ENCODE data around the gene ST3GAL3. TPM values are rescaled to one million over a fixed set of nuclear protein-coding genes. Genes with fewer than 3 reads are reported as not detected.
A peak's percentile ranks its signal among the peaks of the same experiment; 100 is the strongest.

ST3GAL3 gene, protein sequence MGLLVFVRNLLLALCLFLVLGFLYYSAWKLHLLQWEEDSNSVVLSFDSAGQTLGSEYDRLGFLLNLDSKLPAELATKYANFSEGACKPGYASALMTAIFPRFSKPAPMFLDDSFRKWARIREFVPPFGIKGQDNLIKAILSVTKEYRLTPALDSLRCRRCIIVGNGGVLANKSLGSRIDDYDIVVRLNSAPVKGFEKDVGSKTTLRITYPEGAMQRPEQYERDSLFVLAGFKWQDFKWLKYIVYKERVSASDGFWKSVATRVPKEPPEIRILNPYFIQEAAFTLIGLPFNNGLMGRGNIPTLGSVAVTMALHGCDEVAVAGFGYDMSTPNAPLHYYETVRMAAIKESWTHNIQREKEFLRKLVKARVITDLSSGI
- 10 to 100 TPM in 1 of 2 donors, 1 to 10 TPM in 1; 7.1 to 10.7 TPM for total RNA-seq
- long read RNA-seq, partial matches to known transcripts, result 0 of 1 reads
- long read RNA-seq, other reads (novel, unspliced or antisense), result 1 of 1 reads

DNA sequence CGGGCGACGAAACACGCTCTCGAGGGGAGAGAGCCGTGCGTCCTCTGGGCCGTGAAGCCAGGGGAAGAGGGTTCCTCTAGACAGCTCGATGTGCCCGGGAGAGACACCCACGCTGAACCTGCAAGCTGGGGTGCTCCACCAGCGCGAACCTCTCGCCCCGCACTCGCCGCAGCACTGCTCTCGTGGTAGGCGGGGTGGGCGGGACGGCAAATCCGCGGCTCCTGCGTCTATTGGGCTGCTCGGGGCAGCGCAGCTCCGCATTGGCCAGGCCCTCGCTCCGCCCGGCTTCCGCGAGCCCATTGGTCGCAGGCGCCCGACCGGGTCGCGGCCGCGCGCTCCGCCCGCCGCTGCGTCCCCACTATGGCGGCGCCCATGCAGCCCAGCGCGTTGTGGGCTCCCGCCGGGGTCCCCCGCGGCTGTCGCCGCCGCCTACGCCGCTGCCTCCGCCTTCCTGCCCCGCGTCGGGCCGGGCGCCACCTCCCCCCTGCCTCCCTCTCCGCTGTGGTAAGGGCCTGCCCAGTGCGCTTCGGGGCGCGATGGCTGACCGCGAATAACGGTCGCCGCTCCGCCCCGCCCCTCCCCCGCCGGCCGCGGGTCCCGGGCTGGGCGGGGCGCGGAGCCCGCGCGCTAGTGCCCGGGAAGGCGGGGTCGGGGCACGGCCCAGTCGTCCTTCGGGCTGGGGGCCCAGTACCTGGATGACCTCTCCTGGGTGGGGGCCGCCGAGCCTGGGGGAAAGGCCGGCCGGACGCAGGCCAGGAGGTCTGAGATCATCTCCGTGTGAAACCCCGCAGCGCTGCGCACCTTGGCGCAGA is at the start of gene ST3GAL3:
Gene ST3GAL3 (plus strand): TSS at position 347 of the 812 bp plus-strand sequence. CDS start 28,727 bp downstream, outside the sequence.
- intact Hi-C loops (cut with DNase I, micrococcal nuclease), result no loop called here
- DNase-seq (peak; percentile 93 to 95), ATAC-seq (peak; percentile 94)

DNA sequence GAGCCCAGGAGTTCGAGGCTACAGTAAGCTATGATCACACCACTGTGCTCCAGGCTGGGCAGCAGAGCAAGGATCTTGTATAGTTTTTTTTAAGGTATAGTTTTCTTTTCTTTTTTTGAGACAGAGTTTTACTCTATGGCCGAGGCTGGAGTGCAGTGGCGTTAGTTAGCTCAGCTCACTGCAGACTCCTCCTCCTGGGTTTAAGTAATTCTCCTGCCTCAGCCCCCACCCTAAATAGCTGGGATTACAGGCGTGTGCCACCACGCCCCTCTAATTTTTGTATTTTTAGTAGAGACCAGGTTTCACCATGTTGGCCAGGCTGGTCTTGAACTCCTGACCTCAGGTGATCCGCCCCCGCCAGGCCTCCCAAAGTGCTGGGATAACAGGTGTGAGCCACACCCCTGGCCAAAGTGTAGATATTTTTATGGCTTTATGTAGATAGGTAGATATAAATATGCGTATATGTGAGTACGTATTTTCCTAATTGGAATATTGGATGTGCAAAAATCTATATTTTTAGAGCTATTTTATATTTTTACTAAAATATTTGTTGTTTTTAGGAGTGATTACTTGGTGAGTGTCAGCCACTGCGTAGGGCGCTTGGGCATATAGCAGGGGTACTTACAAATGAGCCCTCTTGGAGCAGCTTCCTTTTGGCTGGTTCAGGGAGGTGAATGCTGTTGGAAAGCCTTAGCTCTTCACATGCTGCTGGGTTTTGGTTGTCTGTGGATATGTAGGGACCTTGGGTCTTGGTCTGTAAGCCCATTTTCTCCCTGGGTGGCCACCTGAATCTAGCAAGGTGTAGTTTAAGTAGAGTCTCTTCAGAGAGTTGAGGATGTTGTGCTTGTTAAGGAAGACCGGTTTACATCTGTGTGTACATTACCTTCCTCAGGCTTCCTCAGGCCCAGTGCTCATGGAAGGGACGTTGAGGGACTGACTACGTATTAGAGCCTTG is 47.8 kb upstream of the ST3GAL3 start:
- intact Hi-C loops (cut with DNase I, micrococcal nuclease), result loop anchor here in 1 of 2 donors (10.0 kb wide), 1 partner anchor 135 kb away; no protein-coding TSS in a partner anchor
- ATAC-seq (peak; percentile 86), DNase-seq (peak in 1 of 2 donors; percentile 35)

DNA sequence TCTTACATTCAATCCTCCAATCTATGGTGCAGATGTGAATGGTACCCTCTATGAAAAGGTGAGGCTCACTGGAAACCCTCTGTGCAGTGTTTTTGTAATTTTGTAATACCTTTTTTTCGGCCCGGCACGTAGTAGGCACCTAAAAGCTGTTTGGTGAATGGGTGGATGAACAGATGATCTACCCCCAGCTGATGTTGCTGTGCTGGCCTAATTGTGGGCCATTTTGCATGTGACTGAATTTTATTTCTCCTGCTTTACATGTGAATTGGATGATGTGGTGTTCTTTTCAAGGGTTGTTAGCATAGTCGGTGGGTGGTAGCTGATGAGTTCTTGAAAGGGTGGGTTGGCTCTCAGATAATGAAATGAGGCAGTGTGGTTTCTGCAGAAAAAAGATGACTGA is 47.0 kb upstream of the ST3GAL3 start:
- intact Hi-C loops (cut with DNase I, micrococcal nuclease), result no loop called here
- no peak for ATAC-seq
- DNase-seq, result no peak

DNA sequence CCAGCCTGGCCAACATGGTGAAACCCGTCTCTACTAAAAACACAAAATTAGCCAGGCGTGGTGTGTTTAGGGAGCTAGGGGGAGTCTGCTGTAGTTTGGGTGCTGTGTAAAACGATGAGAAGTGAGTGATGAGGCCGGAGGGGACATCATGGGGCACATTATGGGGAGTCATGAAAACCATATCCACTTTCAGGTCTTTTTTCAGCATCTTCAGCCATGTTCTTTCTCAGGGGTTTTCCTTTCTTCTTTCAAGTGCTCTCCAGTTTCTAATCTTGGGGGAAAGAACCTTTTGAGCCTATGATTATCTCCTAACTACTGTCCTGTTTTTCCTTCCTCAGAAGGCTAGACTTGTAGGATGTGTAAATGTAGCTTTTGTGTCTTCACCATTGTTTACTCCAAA is 43.0 kb upstream of the ST3GAL3 start:
- intact Hi-C loops (cut with DNase I, micrococcal nuclease), result no loop called here
- no peak for ATAC-seq
- no peak for DNase-seq

DNA sequence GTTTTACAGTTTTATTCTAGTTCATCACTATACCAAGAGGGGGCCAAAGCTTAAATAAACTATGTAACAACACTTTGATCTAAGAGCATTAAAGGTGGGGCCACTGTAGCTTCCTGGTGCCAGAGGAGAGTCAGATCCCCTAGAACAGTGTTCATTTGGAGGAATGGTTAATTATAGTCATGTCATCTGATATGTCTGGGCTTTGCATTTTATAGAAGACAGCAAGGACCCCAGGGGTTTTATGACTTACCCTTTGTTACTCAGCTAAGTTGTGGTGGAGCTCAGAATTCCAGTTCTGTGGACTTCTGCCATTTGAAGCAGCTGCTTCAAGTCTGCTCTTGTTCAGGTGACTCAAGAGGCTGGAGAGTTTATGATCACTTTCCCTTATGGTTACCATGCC is 40.7 kb upstream of the ST3GAL3 start:
- intact Hi-C loops (cut with DNase I, micrococcal nuclease), result no loop called here
- no peak for DNase-seq
- peak; percentile 68 for ATAC-seq

DNA sequence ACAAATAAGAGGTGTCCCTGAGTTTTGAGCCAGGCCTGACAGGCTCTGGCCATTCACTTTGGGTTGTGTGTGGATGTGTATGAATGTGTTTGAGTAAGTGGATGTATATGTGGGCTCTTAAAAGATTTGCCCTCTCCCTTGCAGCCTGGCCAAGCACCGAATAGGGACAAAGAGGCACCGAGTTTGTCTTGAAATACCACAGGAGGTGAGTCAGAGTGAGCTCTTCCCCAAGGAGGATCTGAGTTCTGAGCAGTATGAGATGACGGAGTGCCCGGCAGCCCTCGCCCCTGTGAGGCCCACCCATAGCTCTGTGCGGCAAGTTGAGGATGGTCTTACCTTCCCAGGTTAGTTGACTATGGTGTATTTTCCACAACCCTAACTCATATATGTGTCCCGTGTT is 38.4 kb upstream of the ST3GAL3 start:
- intact Hi-C loops (cut with DNase I, micrococcal nuclease), result no loop called here
- no peak for DNase-seq
- no peak for ATAC-seq

DNA sequence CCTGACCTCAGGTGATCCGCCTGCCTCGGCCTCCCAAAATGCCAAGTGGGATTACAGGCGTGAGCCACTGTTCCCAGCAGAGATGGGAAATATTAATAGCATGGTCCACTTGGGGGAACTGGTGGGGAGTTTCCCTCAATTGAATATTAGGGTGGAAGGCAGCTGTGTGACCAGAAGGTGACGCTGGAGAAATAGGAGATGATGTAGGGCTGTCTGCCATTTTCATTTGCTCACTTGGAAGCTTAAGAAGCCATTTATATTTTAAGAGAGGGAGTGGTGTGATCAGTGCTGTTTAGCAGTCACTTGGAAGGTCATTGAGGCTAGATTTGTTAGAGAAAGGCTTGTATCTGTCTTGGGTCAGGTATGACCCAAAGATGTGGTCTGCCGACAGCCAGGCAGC is 37.5 kb upstream of the ST3GAL3 start:
- ATAC-seq (no peak), DNase-seq (no peak)
- intact Hi-C loops (cut with DNase I, micrococcal nuclease), result no loop called here

DNA sequence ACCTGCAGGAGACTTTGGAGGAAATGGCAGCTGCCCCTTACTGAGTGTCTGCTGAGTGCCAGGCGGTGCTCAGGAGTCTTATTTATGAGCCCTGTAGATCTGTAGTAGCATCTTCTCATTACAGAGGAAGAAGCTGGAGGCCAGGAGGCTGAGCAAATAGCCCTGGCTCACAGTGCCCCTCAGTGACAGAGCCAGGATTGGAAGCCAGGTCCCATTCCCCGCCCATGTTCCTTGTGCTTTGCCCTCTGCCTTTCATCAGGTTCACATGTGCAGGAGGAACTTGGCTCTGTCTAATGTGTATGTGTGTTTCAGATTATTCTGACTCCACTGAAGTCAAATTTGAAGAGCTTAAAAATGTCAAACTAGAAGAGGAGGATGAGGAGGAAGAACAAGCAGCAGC is 36.1 kb upstream of the ST3GAL3 start:
- no peak for DNase-seq
- ATAC-seq, result peak; percentile 17

DNA sequence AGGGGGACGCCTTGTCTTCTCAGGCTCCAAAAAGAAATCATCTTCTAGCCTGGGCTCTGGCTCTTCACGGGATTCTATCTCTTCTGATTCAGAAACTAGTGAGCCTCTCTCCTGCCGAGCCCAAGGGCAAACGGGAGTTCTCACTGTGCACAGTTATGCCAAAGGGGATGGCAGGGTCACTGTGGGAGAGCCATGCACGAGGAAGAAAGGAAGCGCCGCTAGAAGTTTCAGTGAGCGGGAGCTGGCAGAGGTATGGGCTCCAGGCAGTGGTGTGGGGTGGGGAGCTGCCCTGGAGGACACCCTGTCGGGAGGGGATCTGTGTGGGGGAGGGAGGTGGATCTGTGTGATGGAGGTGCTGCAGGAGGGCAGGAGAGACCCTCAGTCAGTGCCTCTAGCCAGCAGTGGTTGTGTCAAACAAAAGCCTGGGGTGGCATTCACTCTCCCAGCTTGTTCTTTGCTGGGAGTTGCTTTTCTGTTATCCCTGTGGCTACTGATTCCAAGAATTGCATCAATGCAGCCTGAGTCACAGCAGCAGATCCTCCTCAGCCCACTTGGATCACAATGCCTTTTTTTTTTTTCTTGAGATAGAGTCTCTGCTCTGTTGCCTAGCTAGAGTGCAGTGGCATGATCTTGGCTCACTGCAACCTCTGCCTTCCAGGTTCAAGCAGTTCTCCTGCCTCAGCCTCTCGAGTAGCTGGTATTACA is 35.6 kb upstream of the ST3GAL3 start:
- intact Hi-C loops (cut with DNase I, micrococcal nuclease), result no loop called here
- no peak for DNase-seq
- ATAC-seq, result no peak

More for the DNA sequence above, 36.1 kb upstream of the ST3GAL3 start:
- intact Hi-C loops (cut with DNase I, micrococcal nuclease), result no loop called here

DNA sequence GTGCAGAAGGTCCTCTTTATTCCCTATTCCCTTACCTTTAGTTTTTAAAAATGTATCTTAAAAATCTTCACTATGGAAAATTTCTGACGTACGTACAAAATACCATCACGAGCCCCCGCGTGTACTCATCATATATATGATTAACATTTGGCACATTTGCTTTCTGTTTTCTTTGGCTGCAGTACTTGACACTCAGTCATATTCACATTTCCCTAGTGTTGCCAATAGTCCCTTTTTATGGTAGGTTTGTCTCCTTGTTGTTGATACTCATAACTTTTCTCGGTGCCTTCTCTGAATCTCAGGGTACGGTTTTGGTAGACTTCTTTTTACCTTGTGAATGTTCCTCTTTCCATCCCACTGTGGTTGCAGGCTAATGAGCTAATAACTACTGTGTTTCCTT is 34.1 kb upstream of the ST3GAL3 start:
- ATAC-seq (no peak), DNase-seq (no peak)
- intact Hi-C loops (cut with DNase I, micrococcal nuclease), result no loop called here

DNA sequence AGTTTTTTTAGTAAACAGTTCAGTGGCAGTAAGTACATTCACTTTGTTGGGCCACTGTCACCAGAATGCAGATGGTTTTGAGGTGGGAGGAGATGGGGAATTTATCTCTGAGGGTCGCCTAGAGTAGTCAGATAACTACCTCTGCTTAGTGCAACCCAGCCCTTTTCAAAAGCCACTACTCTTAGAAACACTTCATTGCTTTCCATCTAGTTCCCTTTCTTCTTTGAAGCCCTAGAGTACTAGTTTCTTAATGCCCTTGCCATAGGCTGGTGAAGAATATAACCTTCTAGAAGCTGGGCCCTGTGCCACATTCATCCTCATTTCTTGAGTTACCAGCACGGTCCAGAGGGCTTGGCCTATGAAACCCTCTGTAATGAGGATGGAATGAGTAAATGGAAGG is 28.4 kb upstream of the ST3GAL3 start:
- ATAC-seq, result no peak
- no peak for DNase-seq
- intact Hi-C loops (cut with DNase I, micrococcal nuclease), result no loop called here

DNA sequence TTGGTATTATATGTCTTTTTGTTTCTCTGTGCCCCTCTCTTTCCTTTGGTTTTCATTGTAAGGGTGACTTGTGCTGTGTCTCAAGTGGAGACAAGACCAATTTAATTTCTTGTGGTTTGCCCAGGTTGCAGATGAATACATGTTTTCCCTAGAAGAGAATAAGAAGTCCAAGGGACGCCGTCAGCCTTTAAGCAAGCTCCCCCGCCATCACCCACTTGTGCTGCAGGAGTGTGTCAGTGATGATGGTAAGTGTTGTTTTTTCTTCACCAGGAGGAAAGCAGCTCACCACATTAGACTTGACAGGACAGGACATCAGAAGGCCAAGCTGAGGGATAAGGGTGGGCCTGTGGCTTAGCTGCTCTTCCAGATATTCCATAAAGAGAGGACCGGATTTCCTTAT is 23.8 kb upstream of the ST3GAL3 start:
- DNase-seq (no peak), ATAC-seq (no peak)
- intact Hi-C loops (cut with DNase I, micrococcal nuclease), result no loop called here

DNA sequence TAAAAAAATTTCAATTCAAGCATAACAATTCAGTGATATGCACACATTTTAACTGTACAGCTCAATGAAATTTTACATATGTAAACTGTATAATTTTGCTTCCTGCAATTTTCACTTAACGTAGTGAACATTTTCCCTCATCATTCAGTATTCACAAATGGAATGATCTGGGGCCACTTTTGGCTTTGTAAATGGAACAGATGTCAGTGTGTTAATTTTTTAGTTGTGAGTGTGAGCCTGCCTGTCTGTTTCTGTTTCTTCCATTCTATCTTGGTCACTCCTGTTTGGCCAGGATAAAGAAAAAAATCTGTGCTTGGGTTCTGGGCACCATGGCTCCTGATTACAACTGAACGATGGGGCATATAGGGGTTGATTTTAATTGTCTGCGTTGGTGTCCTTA is 20.5 kb upstream of the ST3GAL3 start:
- intact Hi-C loops (cut with DNase I, micrococcal nuclease), result no loop called here
- no peak for ATAC-seq
- no peak for DNase-seq

DNA sequence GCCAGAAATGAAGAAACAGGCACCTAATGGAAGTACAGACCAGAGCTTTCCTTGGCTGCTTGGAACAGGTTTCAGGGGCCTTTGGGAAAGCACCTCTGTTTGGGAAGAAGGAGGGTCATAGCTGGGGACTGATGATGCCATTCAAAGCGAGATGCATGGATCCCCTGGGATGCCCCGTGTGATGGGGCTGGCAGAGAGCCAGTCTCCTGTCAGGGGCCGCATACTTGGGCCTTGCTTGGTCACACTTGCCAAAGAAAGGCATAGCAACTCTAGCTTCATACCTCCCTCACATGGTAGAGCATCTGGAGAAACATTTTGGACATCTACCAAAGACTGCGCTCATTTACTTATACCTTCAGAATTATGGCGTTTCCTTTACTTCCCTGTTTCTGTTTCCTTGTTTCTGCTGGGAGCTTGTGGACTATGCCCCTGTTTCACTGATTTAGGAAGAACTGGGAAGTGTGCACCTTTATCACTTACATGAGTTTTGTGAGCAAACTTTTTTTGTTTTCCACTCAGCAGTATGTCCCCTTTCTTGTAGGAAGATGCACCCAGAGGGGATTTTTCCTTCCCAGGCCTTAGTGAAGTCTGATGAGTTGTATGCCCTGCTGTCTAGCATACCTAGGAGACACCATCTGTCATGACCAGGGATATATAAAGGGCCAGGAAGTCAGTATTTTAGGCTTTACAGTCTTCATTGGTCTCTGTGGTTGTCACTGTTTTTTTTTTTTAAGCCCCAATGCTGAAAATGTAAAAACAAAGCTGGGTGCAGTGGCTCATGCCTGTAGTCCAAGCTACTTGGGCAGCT is 19.8 kb upstream of the ST3GAL3 start:
- ATAC-seq, result peak; percentile 84
- intact Hi-C loops (cut with DNase I, micrococcal nuclease), result no loop called here
- no peak for DNase-seq

DNA sequence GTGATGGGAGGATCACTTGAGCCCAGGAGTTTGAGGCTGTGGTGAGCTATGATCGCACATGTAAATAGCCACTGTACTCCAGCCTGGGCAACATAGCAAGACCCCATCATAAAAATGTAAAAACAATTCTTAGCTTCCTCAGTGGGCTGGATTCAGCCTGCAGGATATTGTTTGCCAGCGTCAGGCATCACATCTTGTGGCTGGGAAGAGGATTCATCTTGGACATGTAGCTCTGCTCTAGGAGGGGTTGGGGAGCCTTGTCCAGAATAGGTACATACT is 19.3 kb upstream of the ST3GAL3 start:
- no peak for DNase-seq
- ATAC-seq, result no peak
- intact Hi-C loops (cut with DNase I, micrococcal nuclease), result no loop called here

DNA sequence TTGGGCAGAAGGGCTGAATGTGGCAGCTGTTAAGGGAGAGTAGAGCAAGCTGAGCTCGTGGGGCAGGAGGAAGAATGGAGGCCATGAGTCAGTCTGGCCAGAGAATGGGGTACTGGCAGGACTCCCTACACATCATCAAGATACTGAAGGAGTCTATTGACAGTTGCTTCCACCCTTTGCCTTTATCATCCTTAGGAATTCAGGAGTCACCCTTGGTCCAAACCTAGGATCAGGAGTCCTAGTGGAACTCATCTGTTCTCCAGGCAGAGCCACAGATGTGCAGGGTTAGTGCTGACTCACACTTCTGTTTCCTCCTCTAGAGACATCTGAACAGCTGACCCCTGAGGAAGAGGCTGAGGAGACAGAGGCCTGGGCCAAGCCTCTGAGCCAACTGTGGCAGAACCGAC is 18.7 kb upstream of the ST3GAL3 start:
- ATAC-seq, result no peak
- intact Hi-C loops (cut with DNase I, micrococcal nuclease), result no loop called here
- DNase-seq, result no peak

DNA sequence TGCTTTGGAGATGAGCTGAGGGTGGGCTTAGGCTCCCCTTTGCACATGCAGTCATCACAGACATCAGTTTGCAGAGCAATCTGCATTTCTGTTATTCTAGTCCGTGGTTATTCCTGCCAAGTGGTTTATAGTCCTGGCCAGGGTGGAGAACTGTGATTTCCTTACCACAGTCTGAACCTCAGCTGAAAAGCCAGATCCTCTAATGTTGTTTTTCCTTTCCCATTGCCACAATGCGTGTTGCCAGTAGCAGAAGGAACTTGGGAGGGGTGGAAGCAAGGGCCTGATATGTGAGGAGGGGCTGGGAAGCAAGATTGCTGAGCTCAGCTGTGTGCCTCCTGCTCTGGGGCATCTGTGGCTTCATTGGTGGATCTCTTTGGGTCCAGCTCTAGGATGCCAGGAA is 18.0 kb upstream of the ST3GAL3 start:
- ATAC-seq (no peak), DNase-seq (no peak)
- intact Hi-C loops (cut with DNase I, micrococcal nuclease), result no loop called here
